ENCODE results near the gene KCTD16. TPM values are rescaled to one million over a fixed set of nuclear protein-coding genes. Genes with fewer than 3 reads are reported as not detected.

The KCTD16 gene
- total RNA-seq, 2 donors from 2014 or later, result 0.02 to 0.03 TPM

GRCh38 chr5:144481861-144482260 lies 311.2 kb downstream of the KCTD16 start:
- no peaks in the 10 kb centered on the region for H3K36me3 ChIP-seq
- H3K9me3 ChIP-seq, result no peaks in the 10 kb centered on the region
- no peaks in the 10 kb centered on the region for H3K4me1 ChIP-seq
- intact Hi-C loops (cut with DNase I), result no loop called here
- no peak overlapping the region for H3K9ac ChIP-seq (ENCODE audit: low read depth in 2 of 2, low read length in 2 of 2)
- H3K4me3 ChIP-seq, result no peak overlapping the region
- no peak overlapping the region for H3K27ac ChIP-seq
- no peak for DNase-seq
- no peak for TF ChIP-seq CTCF (IDR thresholded peaks at IDR 0.05)
- no peaks in the 10 kb centered on the region for H3K27me3 ChIP-seq

GRCh38 chr5:144484124-144484897 lies 313.6 kb downstream of the KCTD16 start:
- Histone ChIP-seq H3K4me3 (no peak overlapping the region), H3K36me3 (no peaks in the 10 kb centered on the region), H3K4me1 (no peaks in the 10 kb centered on the region), H3K27ac (no peak overlapping the region), H3K27me3 (no peaks in the 10 kb centered on the region), H3K9me3 (no peaks in the 10 kb centered on the region), H3K9ac (ENCODE audit: low read depth in 2 of 2, low read length in 2 of 2) (no peak overlapping the region)
- no peak for DNase-seq
- no peak for TF ChIP-seq CTCF (IDR thresholded peaks at IDR 0.05)
- intact Hi-C loops (cut with DNase I), result no loop called here

- Histone ChIP-seq H3K36me3 (no peaks in the 10 kb centered on the region), H3K9me3 (no peaks in the 10 kb centered on the region), H3K9ac (ENCODE audit: low read depth in 2 of 2, low read length in 2 of 2) (no peak overlapping the region), H3K27me3 (no peaks in the 10 kb centered on the region), H3K27ac (no peak overlapping the region), H3K4me1 (no peaks in the 10 kb centered on the region), H3K4me3 (no peak overlapping the region)
- TF ChIP-seq CTCF (IDR thresholded peaks at IDR 0.05), result no peak
- no peak for DNase-seq
- intact Hi-C loops (cut with DNase I), result no loop called here
These were observed 314.9 kb downstream of the KCTD16 start for GRCh38 chr5:144485540-144485939.

GRCh38 chr5:144487207-144487606 lies 316.5 kb downstream of the KCTD16 start:
- intact Hi-C loops (cut with DNase I), result no loop called here
- DNase-seq, result no peak
- no peak overlapping the region for H3K9ac ChIP-seq (ENCODE audit: low read depth in 2 of 2, low read length in 2 of 2)
- H3K27me3 ChIP-seq, result no peaks in the 10 kb centered on the region
- H3K4me3 ChIP-seq, result no peak overlapping the region
- no peaks in the 10 kb centered on the region for H3K4me1 ChIP-seq
- TF ChIP-seq CTCF (IDR thresholded peaks at IDR 0.05), result no peak
- no peak overlapping the region for H3K27ac ChIP-seq
- H3K9me3 ChIP-seq, result no peaks in the 10 kb centered on the region
- no peaks in the 10 kb centered on the region for H3K36me3 ChIP-seq

GRCh38 chr5:144487761-144488160 lies 317.1 kb downstream of the KCTD16 start:
- H3K9me3 ChIP-seq, result no peaks in the 10 kb centered on the region
- H3K36me3 ChIP-seq, result no peaks in the 10 kb centered on the region
- TF ChIP-seq CTCF (IDR thresholded peaks at IDR 0.05), result no peak
- H3K4me1 ChIP-seq, result no peaks in the 10 kb centered on the region
- no peaks in the 10 kb centered on the region for H3K27me3 ChIP-seq
- H3K27ac ChIP-seq, result no peak overlapping the region
- no peak overlapping the region for H3K4me3 ChIP-seq
- DNase-seq, result no peak
- H3K9ac ChIP-seq (ENCODE audit: low read depth in 2 of 2, low read length in 2 of 2), result no peak overlapping the region
- intact Hi-C loops (cut with DNase I), result no loop called here
